Measurements from ENCODE around the gene TLE7.
A peak's percentile ranks its signal among the peaks of the same experiment; 100 is the strongest.

The TLE7 gene

DNA sequence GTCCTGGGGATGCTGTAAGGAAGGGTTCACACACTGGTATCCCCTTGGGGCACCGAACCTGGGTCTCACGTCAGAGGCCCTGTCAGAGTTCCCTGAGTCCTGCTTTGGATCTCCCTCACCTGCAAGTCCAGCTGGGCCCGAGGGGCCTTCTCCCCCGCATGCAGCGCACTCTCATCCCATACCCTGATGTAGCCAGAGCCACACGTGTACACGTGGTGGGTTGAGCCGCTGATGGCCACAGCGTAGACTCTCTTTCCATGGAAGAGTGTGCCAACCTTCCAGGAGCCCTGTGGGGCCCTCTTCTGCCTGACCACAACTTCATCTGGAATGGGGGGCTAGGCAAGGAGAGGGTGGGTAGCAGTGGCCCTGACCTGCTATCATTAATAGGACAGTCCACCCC, 9.9 kb downstream of the TLE7 start:
- H3K9me3 Mint-ChIP-seq, result no peaks in the 10 kb centered on the region

DNA sequence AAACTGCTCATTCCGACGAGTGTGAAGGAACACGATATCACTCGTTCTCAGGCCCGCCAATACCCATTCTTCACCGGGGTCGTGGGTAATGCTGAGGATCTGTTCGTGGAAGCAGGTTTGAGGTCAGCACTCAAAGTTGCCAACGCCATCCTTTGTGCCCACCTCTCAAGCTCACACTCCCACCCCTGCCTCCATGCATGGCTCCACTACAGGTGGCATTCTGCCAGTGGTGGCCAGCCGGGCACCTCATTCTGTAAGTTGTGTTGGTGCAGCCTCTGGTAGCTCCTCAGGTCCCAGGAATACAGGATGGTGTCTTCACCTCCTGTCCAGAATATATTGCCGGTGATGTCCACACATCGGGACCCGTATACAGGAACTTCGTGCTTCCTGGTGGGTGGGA, 10.7 kb downstream of the TLE7 start:
- Mint-ChIP-seq H3K27ac (no peak overlapping the region), H3K4me1 (no peaks in the 10 kb centered on the region), H3K4me3 (no peak overlapping the region), H3K36me3 (ENCODE audit: low read depth) (no peaks in the 10 kb centered on the region), H3K9me3 (no peaks in the 10 kb centered on the region), H3K27me3 (peaks cover 37% of the 10 kb centered on the region)
- no peak for ATAC-seq
- no peak for DNase-seq

More for the DNA sequence above, 9.9 kb downstream of the TLE7 start:
- no peak for ATAC-seq
- no peaks in the 10 kb centered on the region for H3K36me3 Mint-ChIP-seq (ENCODE audit: low read depth)
- peaks cover 30% of the 10 kb centered on the region for H3K27me3 Mint-ChIP-seq
- no peak overlapping the region for H3K4me3 Mint-ChIP-seq
- H3K27ac Mint-ChIP-seq, result no peak overlapping the region
- DNase-seq, result no peak
- H3K4me1 Mint-ChIP-seq, result no peaks in the 10 kb centered on the region

DNA sequence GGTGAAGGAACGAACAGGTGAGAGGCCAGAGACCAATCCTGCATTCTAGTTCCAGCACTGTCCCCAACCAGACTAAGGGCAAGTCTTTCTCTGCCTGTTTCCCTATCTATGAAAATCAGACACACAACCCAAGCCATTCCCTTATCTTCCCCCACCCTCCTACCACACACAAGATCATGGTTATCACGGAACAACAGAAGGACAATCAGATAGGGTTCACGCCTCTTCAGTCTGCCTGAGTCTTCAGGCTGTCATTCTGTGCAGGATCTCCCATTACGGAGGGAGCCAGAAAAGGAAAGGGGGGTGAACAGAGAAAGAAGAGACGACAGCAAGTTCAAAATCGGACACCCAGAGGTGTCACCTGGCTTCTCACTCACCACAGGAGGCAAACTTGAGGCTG, 11.1 kb downstream of the TLE7 start:
- H3K4me1 Mint-ChIP-seq, result no peaks in the 10 kb centered on the region
- no peak overlapping the region for H3K27ac Mint-ChIP-seq
- H3K9me3 Mint-ChIP-seq, result no peaks in the 10 kb centered on the region
- no peak overlapping the region for H3K4me3 Mint-ChIP-seq
- DNase-seq, result no peak
- H3K27me3 Mint-ChIP-seq, result peaks cover 41% of the 10 kb centered on the region
- ATAC-seq, result no peak
- no peaks in the 10 kb centered on the region for H3K36me3 Mint-ChIP-seq (ENCODE audit: low read depth)

DNA sequence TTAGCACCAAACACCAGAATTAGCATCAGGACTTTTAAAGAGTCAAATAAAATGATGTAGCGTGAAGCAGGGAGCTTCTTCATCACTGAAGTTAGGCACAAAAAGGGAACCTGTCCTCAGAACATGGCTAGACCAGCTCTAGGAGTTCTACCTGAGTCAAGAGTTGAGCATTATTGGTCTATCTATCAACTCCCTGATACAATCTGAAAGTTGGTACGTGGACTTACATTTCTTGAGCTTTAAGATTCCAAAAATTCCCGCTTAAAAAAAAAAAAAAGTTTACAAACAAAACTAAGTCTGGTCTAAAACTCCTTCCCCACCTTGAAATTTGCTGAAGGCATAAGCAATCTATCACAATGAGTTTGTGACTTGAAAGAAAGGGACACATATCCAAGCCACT, 12.3 kb downstream of the TLE7 start:
- H3K27me3 Mint-ChIP-seq, result peaks cover 51% of the 10 kb centered on the region
- ATAC-seq (no peak), DNase-seq (no peak)
- no peaks in the 10 kb centered on the region for H3K9me3 Mint-ChIP-seq
- H3K27ac Mint-ChIP-seq, result no peak overlapping the region
- H3K4me3 Mint-ChIP-seq, result no peak overlapping the region
- H3K4me1 Mint-ChIP-seq, result no peaks in the 10 kb centered on the region
- H3K36me3 Mint-ChIP-seq (ENCODE audit: low read depth), result no peaks in the 10 kb centered on the region

DNA sequence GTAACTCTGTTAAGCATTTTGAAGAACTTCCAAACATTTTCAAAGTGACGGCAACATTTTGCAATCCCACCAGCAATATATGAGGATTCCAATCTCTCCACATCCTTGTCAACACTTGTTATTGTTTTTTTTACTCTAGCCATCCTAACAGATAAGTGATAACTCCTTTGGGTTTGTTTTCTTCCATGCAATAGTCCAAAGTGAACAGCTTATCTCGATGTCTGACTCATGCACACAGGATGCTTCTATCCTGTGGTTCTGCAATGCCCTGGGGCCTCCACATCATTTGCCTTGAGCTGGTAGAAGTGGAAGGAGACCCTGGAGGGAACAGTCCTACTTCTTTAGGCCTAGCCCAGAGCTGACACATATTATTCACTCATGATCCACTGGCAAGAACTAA, 13.0 kb downstream of the TLE7 start:
- Mint-ChIP-seq H3K4me1 (no peaks in the 10 kb centered on the region), H3K4me3 (no peak overlapping the region), H3K27me3 (peaks cover 54% of the 10 kb centered on the region), H3K36me3 (ENCODE audit: low read depth) (no peaks in the 10 kb centered on the region), H3K27ac (no peak overlapping the region), H3K9me3 (no peaks in the 10 kb centered on the region)
- ATAC-seq (no peak), DNase-seq (no peak)

DNA sequence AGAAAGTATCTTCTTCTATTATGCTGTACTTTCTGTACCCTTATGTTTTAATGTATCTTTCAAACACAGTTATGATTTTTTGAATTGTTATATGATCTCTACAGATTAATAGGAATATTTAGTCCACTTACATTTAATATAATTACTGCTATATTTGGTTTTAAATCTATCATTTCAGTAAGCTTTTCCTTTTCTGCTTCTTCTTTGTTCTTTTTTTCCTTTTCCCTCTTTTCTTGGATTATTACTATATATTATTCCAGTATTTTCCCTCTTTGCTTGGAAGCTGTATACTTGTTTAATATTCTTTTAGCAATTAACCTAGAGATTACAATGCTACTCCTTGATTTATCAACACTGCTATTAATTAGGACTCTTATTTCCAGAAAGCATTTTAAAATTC, 13.5 kb downstream of the TLE7 start:
- no peak for ATAC-seq
- H3K4me3 Mint-ChIP-seq, result no peak overlapping the region
- H3K27ac Mint-ChIP-seq, result no peak overlapping the region
- DNase-seq, result no peak
- H3K27me3 Mint-ChIP-seq, result peaks cover 54% of the 10 kb centered on the region
- H3K4me1 Mint-ChIP-seq, result no peaks in the 10 kb centered on the region
- no peaks in the 10 kb centered on the region for H3K9me3 Mint-ChIP-seq
- no peaks in the 10 kb centered on the region for H3K36me3 Mint-ChIP-seq (ENCODE audit: low read depth)

DNA sequence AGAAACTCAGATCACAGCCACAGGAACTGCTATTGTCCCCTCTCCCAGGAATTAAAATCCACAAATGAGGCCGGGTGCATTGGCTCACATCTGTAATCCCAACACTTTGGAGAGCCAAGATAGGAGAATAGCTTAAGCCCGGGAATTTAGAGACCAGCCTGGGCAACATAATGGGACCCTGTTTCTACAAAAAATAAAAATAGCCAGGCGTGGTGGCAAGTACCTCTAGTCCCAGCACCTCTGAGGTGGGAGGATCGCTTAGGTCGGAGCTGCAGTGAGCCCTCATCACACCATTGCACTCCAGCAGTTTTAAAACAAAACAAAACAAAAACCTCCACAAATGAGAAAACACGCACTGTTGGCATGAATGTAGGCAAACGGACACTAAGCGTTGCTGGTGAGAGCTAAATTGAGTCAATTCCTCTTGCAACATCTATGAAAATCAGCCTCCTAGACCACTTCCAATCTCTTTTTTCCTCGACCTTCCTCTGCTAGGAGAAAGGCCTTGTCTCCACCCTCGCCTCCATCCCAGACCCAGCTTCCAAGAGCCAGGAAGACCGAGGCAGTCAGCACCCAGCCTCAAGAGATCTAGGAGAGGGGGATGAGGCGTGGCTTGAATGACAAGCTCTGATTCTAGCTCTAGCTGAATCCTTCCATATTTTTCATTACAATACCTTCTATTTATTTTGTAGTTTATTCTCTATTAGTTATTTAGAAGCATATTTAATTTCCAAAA, 14.8 kb downstream of the TLE7 start:
- no peaks in the 10 kb centered on the region for H3K9me3 Mint-ChIP-seq
- peaks cover 58% of the 10 kb centered on the region for H3K27me3 Mint-ChIP-seq
- DNase-seq (no peak), ATAC-seq (no peak)
- H3K4me1 Mint-ChIP-seq, result no peaks in the 10 kb centered on the region
- no peaks in the 10 kb centered on the region for H3K36me3 Mint-ChIP-seq (ENCODE audit: low read depth)
- no peak overlapping the region for H3K27ac Mint-ChIP-seq
- H3K4me3 Mint-ChIP-seq, result no peak overlapping the region

DNA sequence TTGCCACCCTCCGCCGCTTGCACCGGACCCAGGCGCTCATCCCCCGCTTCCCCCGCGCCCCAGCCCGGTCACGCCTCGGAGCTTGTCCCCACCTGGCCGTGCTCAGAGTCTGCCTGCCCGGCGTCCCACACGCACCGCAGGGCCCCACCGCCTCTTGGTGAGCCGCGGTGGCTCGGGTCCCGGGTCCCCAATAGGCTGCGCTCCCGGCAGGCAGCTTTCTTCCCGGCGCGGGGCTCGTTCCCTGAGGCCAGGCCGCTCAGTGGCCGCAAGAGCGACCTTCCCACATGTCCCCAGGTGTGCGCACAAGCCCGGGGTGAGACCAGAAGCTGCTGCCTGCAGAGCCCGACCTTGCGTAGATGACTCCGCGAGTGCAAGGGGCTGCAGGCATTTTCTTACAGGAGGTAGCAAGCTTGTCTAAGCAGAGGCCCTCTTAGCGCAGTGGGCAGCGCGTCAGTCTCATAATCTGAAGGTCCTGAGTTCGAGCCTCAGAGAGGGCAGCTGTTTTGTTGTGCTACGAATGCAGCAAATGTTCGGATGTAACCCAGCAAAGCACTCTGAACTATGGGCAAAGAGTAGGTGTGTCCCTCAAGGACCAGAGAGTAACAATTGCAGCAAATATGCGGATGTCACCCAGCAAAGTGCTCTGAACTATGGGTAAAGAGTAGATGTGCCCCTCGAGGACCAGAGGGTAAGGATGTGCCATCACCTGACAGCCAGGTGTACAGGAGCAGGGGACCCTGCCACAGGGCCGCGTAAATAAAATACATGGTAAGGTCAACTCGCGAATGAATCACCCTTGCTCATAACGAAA, 15.6 kb downstream of the TLE7 start:
- Mint-ChIP-seq H3K36me3 (ENCODE audit: low read depth) (no peaks in the 10 kb centered on the region), H3K27me3 (peaks cover 57% of the 10 kb centered on the region), H3K4me1 (no peaks in the 10 kb centered on the region), H3K9me3 (no peaks in the 10 kb centered on the region), H3K4me3 (peak overlapping the region; percentile 49), H3K27ac (peak overlapping the region; percentile 69)
- ATAC-seq, result peak; percentile 92
- DNase-seq, result peak; percentile 36

DNA sequence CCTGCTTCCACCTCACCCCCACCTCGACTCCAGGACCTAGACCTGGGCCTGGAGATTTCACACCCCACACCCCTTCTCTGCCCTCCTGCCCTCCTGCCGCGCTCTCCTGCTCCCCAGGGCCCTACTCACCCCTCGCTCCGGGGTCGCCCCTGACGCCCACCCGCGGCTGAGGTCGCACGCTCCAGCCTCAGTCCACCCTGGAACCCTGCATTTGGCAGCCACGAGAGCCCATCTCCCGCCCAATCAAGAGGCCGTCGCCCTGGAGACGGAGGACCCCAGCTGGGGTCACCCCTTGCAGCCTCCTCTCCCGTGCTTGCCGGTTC, 16.1 kb downstream of the TLE7 start:
- Mint-ChIP-seq H3K27me3 (peaks cover 56% of the 10 kb centered on the region), H3K36me3 (ENCODE audit: low read depth) (no peaks in the 10 kb centered on the region), H3K4me3 (no peak overlapping the region), H3K9me3 (no peaks in the 10 kb centered on the region), H3K27ac (no peak overlapping the region), H3K4me1 (no peaks in the 10 kb centered on the region)
- ATAC-seq, result no peak
- no peak for DNase-seq

DNA sequence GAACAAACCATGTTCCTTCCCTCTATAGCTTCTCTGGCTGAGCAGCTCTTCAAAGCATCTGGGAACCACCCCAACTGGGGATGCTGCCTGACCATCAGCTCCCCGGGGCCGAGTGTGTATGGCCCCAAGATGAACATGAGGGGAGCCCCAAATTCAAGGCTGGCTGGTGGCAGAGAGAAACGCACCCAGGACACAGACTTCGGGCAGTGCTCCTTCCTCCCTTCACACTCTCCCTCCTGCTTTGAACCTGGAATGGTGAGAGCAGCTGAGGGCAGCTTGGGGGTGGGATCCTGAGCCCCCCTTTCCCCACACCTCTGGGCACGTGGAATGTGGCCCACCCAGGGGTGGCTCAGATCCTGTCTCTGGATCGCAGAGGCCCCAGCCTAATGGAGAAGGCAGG, 17.2 kb downstream of the TLE7 start:
- Mint-ChIP-seq H3K9me3 (no peaks in the 10 kb centered on the region), H3K4me3 (no peak overlapping the region), H3K4me1 (no peaks in the 10 kb centered on the region), H3K36me3 (ENCODE audit: low read depth) (no peaks in the 10 kb centered on the region), H3K27me3 (peaks cover 52% of the 10 kb centered on the region), H3K27ac (no peak overlapping the region)
- no peak for DNase-seq
- ATAC-seq, result no peak

DNA sequence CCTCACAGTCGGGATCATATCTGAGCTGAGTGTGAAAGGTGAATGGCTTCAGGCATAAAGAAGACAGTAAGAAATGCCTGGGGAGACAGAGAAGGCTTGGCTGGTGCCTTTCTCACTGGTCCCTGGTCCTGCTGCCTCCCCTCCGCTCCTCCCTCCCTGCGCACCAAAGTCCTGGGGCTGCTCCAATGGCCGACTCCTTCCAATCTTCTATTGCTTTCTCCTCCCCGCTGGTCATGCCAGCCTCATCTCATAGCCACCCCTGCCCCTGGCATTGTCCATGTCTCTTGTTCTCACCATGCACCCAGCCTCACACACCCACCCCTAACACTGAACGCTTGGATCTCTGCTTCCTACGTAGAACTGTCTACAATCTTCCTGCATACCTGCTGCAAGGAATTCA, 18.0 kb downstream of the TLE7 start:
- Mint-ChIP-seq H3K36me3 (ENCODE audit: low read depth) (no peaks in the 10 kb centered on the region), H3K4me3 (no peak overlapping the region), H3K27ac (no peak overlapping the region), H3K4me1 (no peaks in the 10 kb centered on the region), H3K27me3 (peaks cover 50% of the 10 kb centered on the region), H3K9me3 (no peaks in the 10 kb centered on the region)
- DNase-seq (no peak), ATAC-seq (no peak)

DNA sequence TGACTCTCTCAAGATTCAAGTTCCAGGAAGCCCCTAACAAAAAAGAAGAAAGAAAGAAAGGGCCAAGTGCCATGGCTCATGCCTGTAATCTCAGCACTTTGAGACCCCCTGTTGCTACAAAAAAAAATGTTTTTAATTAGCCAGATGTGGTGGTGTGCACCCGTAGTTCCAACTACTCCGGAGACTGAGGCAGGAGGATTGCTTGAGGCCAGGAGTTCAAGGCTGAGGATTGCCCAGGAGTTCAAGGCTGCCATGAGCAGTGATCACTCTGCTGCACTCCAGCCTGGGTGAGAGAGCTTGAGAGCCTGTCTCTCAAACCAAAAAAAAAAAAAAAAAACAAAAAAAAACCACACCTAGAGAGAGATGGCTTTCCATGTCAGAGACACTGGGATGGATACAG, 18.8 kb downstream of the TLE7 start:
- Mint-ChIP-seq H3K9me3 (no peaks in the 10 kb centered on the region), H3K36me3 (ENCODE audit: low read depth) (no peaks in the 10 kb centered on the region), H3K4me3 (no peak overlapping the region), H3K27ac (no peak overlapping the region), H3K27me3 (peaks cover 43% of the 10 kb centered on the region), H3K4me1 (no peaks in the 10 kb centered on the region)
- DNase-seq (no peak), ATAC-seq (no peak)

DNA sequence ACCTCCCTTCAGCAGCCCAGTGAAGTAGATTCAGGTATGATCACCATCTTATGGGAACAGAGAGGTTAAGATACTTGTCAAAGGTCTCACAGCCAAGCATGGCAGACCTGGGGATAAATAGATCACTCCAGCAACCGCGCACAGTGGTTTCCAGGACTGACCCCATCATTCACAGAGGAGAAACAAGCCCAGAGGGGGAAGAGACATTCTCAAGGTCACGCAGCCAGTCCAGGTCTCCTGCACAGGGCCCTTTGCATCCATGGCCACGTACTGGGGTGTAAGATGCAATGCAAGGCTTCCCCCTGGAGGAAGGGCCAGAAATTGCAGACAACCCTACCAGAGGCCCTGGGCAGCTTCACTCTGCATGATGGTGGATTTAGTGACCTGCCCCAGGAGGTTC, 19.9 kb downstream of the TLE7 start:
- Mint-ChIP-seq H3K4me1 (no peaks in the 10 kb centered on the region), H3K27ac (no peak overlapping the region), H3K36me3 (ENCODE audit: low read depth) (no peaks in the 10 kb centered on the region), H3K4me3 (no peak overlapping the region), H3K9me3 (no peaks in the 10 kb centered on the region), H3K27me3 (peaks cover 40% of the 10 kb centered on the region)
- ATAC-seq (no peak), DNase-seq (peak; percentile 29)

DNA sequence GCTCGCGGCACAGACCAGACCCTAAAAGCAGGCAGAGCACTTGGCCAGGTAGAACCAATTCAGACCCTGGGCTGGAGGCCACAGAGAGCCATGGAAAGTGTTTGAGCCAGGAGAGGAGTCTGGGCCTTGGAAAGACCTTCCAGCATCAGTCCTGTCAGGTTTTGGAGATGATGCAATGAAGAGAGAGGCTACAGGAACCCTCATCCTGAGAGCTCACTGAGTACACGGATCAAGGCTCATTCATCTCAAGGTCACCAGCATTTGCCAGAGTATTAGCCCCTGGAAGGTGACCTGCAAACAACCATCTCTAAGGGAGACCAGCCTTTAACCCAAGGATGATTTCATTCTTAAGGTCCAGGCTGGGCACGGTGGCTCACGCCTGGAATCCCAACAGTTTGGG, 27.8 kb downstream of the TLE7 start:
- H3K27ac Mint-ChIP-seq, result no peak overlapping the region
- H3K4me3 Mint-ChIP-seq, result no peak overlapping the region
- DNase-seq, result no peak
- H3K4me1 Mint-ChIP-seq, result peaks cover 2% of the 10 kb centered on the region
- no peaks in the 10 kb centered on the region for H3K36me3 Mint-ChIP-seq (ENCODE audit: low read depth)
- no peaks in the 10 kb centered on the region for H3K9me3 Mint-ChIP-seq
- ATAC-seq, result no peak
- peaks cover 31% of the 10 kb centered on the region for H3K27me3 Mint-ChIP-seq

DNA sequence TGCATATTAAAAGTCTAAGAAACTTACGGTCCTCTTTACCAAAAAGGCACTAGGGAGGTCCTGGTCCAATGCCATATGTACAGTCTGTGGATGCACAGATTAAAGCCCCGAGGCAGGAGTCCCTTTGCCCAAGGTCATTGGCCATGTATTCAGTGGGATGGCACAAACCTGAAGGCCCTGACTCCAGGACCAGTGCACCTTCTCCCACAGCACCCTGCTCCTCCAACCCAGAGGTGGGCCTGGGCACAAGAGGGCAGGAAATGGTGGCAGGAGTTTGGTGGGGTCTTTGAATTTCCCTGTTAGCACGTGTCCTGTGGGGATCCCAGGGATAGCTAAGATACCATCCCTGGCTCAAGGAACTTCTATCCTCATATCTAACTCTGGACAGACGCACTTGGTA, 28.5 kb downstream of the TLE7 start:
- Mint-ChIP-seq H3K9me3 (no peaks in the 10 kb centered on the region), H3K4me1 (peaks cover 2% of the 10 kb centered on the region)

More for the DNA sequence above, 28.5 kb downstream of the TLE7 start:
- DNase-seq, result no peak
- Mint-ChIP-seq H3K36me3 (ENCODE audit: low read depth) (no peaks in the 10 kb centered on the region), H3K27me3 (peaks cover 37% of the 10 kb centered on the region), H3K27ac (no peak overlapping the region), H3K4me3 (no peak overlapping the region)
- ATAC-seq, result no peak

All from activated naive CD8-positive, alpha-beta T cell treated with anti-CD3 and anti-CD28 coated beads, Interleukin-2, amount 50 U/mL, for 24 hours (primary cell).